HepG2 (cell line): ENCODE measurements around the gene ALDH16A1. TPM values are rescaled to one million over a fixed set of nuclear protein-coding genes. Genes with fewer than 3 reads are reported as not detected.

Source experiments
- ATAC-seq: fragments of 200-7000 bp; cut with Tn5 transposase; 3 replicates; pipeline ENCODE4 v1.9.1; 2020; ENCODE audit warnings: mild to moderate bottlenecking, moderate library complexity
- BruUV-seq: library from RNA; stranded (reverse); fragments of 400-500 nt; replicated peaks from 2 replicates; lab custom pipeline; 2021; lab: Mats Ljungman, UMichigan
- CTCF ChIA-PET: fragments of 300-600 bp; formaldehyde crosslinking; extraction: SDS; loops from one replicate; lab custom pipeline; 2021; ENCODE audit warnings: low total read pairs, inconsistent platforms, low intra/inter-chr PET ratio; lab: Yijun Ruan, JAX
- POLR2A ChIA-PET: fragments of 350-600 bp; sonication (Branson Sonifier 250); formaldehyde crosslinking; loops from one replicate; lab custom pipeline; 2020; ENCODE audit warnings: antibody characterized with exemption, inconsistent platforms; lab: Yijun Ruan, JAX
- DNase-seq: peaks from one replicate; pipeline ENCODE4 v3.0.0-alpha.2; 2015; ENCODE audit warnings: low spot score
- FAIRE-seq: peaks from 3 replicates; lab custom pipeline; 2011; peaks lifted over from hg19 to GRCh38; lab: Jason Lieb, UNC
- H2AFZ ChIP-seq: one replicate; pipeline ENCODE4 v1.6.1; 2011; ENCODE audit warnings: low read length, inconsistent platforms
- H3K27ac ChIP-seq: fragments of 300-600 bp; 3 replicates; pipeline ENCODE4 v1.8.0; 2011; ENCODE audit warnings: mixed run types, mild to moderate bottlenecking, mixed read lengths, low read length, inconsistent platforms; ENCODE audit not compliant: insufficient read depth; ENCODE audit errors: extremely low read length
- H3K27me3 ChIP-seq, 2 experiments: fragments of 200-600 bp in 1 of 2; 2 replicates in 1 of 2; 3 replicates in 1 of 2; pipeline versions ENCODE4 v1.6.0 to v1.8.0; 2011; ENCODE audit warnings: low read length in 2 of 2, mild to moderate bottlenecking in 2 of 2, moderate library complexity in 2 of 2, inconsistent platforms in 1 of 2; ENCODE audit not compliant: insufficient read depth in 2 of 2, control insufficient read depth in 1 of 2
- H3K36me3 ChIP-seq, 2 experiments: fragments of 200-600 bp in 1 of 2; replicated peaks in 1 of 2; 2 replicates in 1 of 2; 3 replicates in 1 of 2; pipeline versions ENCODE4 v1.5.1 to v1.8.0; 2011; ENCODE audit warnings: low read length in 2 of 2, inconsistent platforms in 1 of 2; ENCODE audit not compliant: insufficient read depth in 2 of 2, control insufficient read depth in 1 of 2
- H3K4me1 ChIP-seq: 2 replicates; pipeline ENCODE4 v1.5.1; 2012; ENCODE audit warnings: low read length, inconsistent platforms; ENCODE audit not compliant: insufficient read depth
- H3K4me2 ChIP-seq: 2 replicates; pipeline ENCODE4 v1.6.0; 2011; ENCODE audit warnings: low read depth, low read length, inconsistent platforms
- H3K4me3 ChIP-seq, 3 experiments: fragments of 200-600 bp in 1 of 3; sonication (generic), shearing (Covaris generic) in 1 of 3; replicated peaks in 1 of 3; 2 replicates each; pipeline ENCODE4 v1.5.1; 2011 to 2016; ENCODE audit warnings: low read length in 3 of 3, inconsistent platforms in 2 of 3, low read depth in 2 of 3, mild to moderate bottlenecking in 2 of 3, control low read depth in 1 of 3, mixed read lengths in 1 of 3; ENCODE audit not compliant: insufficient read depth in 1 of 3
- H3K79me2 ChIP-seq: one replicate; pipeline ENCODE4 v1.6.1; 2011; ENCODE audit warnings: low read length, inconsistent platforms; ENCODE audit not compliant: insufficient read depth
- H3K9ac ChIP-seq: 2 replicates; pipeline ENCODE4 v1.6.0; 2011; ENCODE audit warnings: mild to moderate bottlenecking, low read depth, low read length, inconsistent platforms; ENCODE audit not compliant: insufficient read depth
- H3K9me3 ChIP-seq: 2 replicates; pipeline ENCODE4 v1.5.1; 2012; ENCODE audit warnings: mild to moderate bottlenecking, low read length
- H4K20me1 ChIP-seq: 2 replicates; pipeline ENCODE4 v1.6.0; 2011; ENCODE audit warnings: inconsistent platforms, mild to moderate bottlenecking, low read length, moderate library complexity; ENCODE audit not compliant: insufficient read depth
- DZIP1 ChIP-seq: sonication (generic); formaldehyde crosslinking; IDR thresholded peaks from 2 replicates; pipeline ENCODE4 v1.5.0; 2020; ENCODE audit warnings: mild to moderate bottlenecking, missing genetic modification reagents
- HES4 ChIP-seq: sonication (generic); formaldehyde crosslinking; IDR thresholded peaks from 2 replicates; pipeline ENCODE4 v1.9.0; 2021; ENCODE audit warnings: mild to moderate bottlenecking, missing genetic modification reagents, borderline replicate concordance
- ZBTB38 ChIP-seq: sonication (generic); formaldehyde crosslinking; IDR thresholded peaks from 2 replicates; pipeline ENCODE4 v1.5.1; 2020; ENCODE audit warnings: mild to moderate bottlenecking, missing genetic modification reagents
- ZNF766 ChIP-seq: sonication (generic); formaldehyde crosslinking; IDR thresholded peaks from 2 replicates; pipeline ENCODE4 v1.5.0; 2020; ENCODE audit warnings: missing genetic modification reagents, borderline replicate concordance
- ZNF816 ChIP-seq: sonication (generic); formaldehyde crosslinking; IDR thresholded peaks from 2 replicates; pipeline ENCODE4 v1.8.0; 2022; ENCODE audit warnings: missing genetic modification reagents, mild to moderate bottlenecking, borderline replicate concordance
- ZSCAN20 ChIP-seq: sonication (generic); formaldehyde crosslinking; IDR thresholded peaks from 2 replicates; pipeline ENCODE4 v1.4.0; 2020; ENCODE audit warnings: missing genetic modification reagents, mild to moderate bottlenecking, borderline replicate concordance
- WGBS: methylation state at CpG from one replicate; pipeline ENCODE4 v1.1.6; 2017; ENCODE audit warnings: low lambda C conversion rate; 5-methylcytosine and 5-hydroxymethylcytosine counted together
- in situ Hi-C: cut with HindIII; loops from 2 replicates; pipeline ENCODE4 v1.10.0; 2017; ENCODE audit warnings: low pct_unique_long_range_greater_than_20kb; ENCODE audit not compliant: extremely low pct_ligation_motif_present
- intact Hi-C: fragments of 100-400 bp; cut with micrococcal nuclease; formaldehyde crosslinking; loops from one replicate; pipeline ENCODE4 v1.10.0; 2022; ENCODE audit not compliant: unreplicated experiment
- polyA plus RNA-seq, 8 experiments: library from polyadenylated mRNA; depleted of rRNA in 3 of 8; stranded (reverse) in 7 of 8; unstranded in 1 of 8; fragments of >200 nt; fragmentation: Illumina TruSeq in 4 of 8; extraction: Trizol in 4 of 8; gene quantifications; 2 replicates each; pipeline versions ENCODE4 v1.2.1 to v1.2.3, GENCODE V29; 2011 to 2016; ENCODE audit warnings: low read depth in 4 of 8, missing spikeins in 1 of 8, mixed read lengths in 1 of 8; ENCODE audit not compliant: insufficient read depth in 1 of 8
- total RNA-seq, 5 experiments: library from RNA; depleted of rRNA; stranded (reverse); fragments of >200 nt; fragmentation: Illumina TruSeq; extraction: Trizol; gene quantifications; 2 replicates each; pipeline ENCODE4 v1.2.3, GENCODE V29; 2016; ENCODE audit warnings: low read depth in 1 of 5
- TF ChIP-seq, protein P1 (sequence below): sonication (generic); formaldehyde crosslinking; IDR thresholded peaks from 2 replicates; pipeline ENCODE4 v1.5.0; 2020; ENCODE audit warnings: missing genetic modification reagents

The ALDH16A1 gene
- total and polyA plus RNA-seq, 2 of the 13 experiments (the other 11 are each of a cell fraction or from before 2014, with no cell fraction given), result 8.4 to 34.9 TPM

DNA sequence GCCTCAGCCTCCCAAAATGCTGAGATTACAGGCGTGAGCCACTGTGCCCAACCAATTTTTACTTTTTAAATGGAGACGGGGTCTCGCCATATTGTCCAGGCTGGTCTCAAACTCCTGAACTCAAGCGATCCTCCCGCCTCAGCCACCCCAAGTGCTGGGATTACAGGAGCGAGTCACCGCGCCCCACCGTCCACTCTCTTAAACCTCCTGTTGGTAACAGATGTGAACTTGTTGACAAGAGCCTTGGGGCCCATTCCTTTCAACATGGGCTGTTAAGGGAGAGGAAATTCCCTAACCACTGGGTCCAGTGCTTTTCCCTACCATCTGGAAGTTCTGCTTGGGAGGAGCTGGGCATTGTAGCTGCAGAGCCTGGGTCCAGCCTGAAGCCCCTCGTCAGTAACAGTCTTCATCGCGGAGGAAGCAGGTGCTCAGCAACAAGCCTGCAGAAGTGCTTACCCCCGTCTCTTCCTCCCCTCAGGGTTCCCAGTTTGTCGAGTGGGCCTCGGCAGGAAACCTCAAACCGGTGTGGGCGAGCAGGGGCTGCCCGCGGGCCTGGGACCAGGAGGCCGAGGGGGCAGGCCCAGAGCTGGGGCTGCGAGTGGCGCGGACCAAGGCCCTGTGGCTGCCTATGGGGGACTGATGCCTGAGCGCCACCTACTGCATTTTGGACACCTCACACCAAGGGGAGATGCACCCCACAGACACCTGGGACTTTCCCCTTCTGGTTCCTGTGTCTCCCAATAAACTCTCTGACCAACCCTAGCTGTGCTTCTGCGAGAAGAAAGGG is 17.0 kb downstream of the ALDH16A1 start (continued):
- TF ChIP-seq, protein P1, sequence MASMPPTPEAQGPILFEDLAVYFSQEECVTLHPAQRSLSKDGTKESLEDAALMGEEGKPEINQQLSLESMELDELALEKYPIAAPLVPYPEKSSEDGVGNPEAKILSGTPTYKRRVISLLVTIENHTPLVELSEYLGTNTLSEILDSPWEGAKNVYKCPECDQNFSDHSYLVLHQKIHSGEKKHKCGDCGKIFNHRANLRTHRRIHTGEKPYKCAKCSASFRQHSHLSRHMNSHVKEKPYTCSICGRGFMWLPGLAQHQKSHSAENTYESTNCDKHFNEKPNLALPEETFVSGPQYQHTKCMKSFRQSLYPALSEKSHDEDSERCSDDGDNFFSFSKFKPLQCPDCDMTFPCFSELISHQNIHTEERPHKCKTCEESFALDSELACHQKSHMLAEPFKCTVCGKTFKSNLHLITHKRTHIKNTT (CRISPR knock-in tag), result no peak
- no peak for TF ChIP-seq ZSCAN20 (CRISPR knock-in tag)
- TF ChIP-seq DZIP1 (CRISPR knock-in tag), result no peak

DNA sequence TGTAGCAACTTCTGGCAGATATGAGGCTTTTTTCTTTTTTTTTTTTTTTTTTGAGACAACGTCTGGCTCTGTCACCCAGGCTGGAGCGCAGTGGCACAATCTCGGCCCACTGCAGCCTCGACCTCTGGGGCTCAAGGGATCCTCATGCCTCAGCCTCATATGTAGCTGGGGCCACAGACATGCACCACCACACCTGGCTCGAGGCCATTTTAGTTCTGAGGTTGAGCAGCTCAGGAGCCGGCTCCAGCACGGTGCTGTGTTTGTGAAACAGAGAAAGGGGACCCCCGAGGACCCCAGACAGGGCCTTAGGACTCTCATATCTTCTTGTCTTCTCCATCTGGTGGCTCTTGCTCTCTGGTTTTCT is 17.6 kb downstream of the ALDH16A1 start:
- Histone ChIP-seq H3K4me2 (no peak overlapping the region), H3K9me3 (no peaks in the 10 kb centered on the region), H3K79me2 (no peaks in the 10 kb centered on the region), H4K20me1 (no peaks in the 10 kb centered on the region), H3K27me3 (no peaks in the 10 kb centered on the region; a peak in 1 of 5 replicates), H3K4me3 (no peak overlapping the region), H3K4me1 (peaks cover 18% of the 10 kb centered on the region), H3K9ac (no peak overlapping the region), H3K36me3 (peaks cover 0 to 6% of the 10 kb centered on the region in 2 experiments; a peak in 2 of 5 replicates), H2AFZ (no peak overlapping the region), H3K27ac (no peak overlapping the region)
- POLR2A ChIA-PET, result interaction anchor here (1.1 kb wide), 1 partner anchor 19 kb away, joined by 3 read pairs; the partner anchor contains the start of gene PIH1D1
- WGBS, result 79% methylated on average over 8 of the region's 8 CpGs
- intact Hi-C loops (no loop called here), in situ Hi-C loops (no loop called here)
- no peak for DNase-seq
- FAIRE-seq, result no peak
- TF ChIP-seq ZNF816 (CRISPR knock-in tag), result no peak
- TF ChIP-seq HES4 (CRISPR knock-in tag), result no peak
- TF ChIP-seq ZBTB38 (CRISPR knock-in tag), result no peak
- TF ChIP-seq ZNF766 (CRISPR knock-in tag), result no peak
- ATAC-seq, result no peak
- no TSS peak for BruUV-seq
- CTCF ChIA-PET, result no interaction called here
